A549 (cell line): ENCODE data around the gene TYK2.

Experiments used
- CBX2 ChIP-seq: fragments of 200-600 bp; sonication (generic); IDR thresholded peaks from 2 replicates; pipeline ENCODE4 v1.6.1; 2016; ENCODE audit warnings: low read depth, mild to moderate bottlenecking, borderline replicate concordance
- CTCF ChIP-seq: fragments of >200 bp; sonication (Bioruptor Twin); formaldehyde crosslinking; IDR thresholded peaks from 3 replicates; pipeline ENCODE4 v1.5.1; 2016
- KDM1A ChIP-seq: fragments of 200-600 bp; sonication (generic); IDR thresholded peaks from 2 replicates; pipeline ENCODE4 v1.6.1; 2016; ENCODE audit warnings: low read depth, mild to moderate bottlenecking
- POLR2A ChIP-seq: IDR thresholded peaks from 2 replicates; pipeline ENCODE4 v1.6.1; 2012; ENCODE audit warnings: mild to moderate bottlenecking, low read length
- RCOR1 ChIP-seq: fragments of 150-350 bp; IDR thresholded peaks from 2 replicates; pipeline ENCODE4 v1.6.1; 2014; ENCODE audit warnings: antibody characterized with exemption, low read length, low read depth

- TF ChIP-seq CTCF (no peak), KDM1A (no peak), CBX2 (no peak), POLR2A (peak; percentile 89), RCOR1 (no peak)
Observed at GRCh38 chr19:10403137-10404021, 23.0 kb upstream of the TYK2 start, which contains the start of gene CDC37.
